Osteocyte (in vitro differentiated cells): ENCODE measurements around the gene ARID5B. TPM values are rescaled to one million over a fixed set of nuclear protein-coding genes. Genes with fewer than 3 reads are reported as not detected.
A peak's percentile ranks its signal among the peaks of the same experiment; 100 is the strongest.
"Not testable (repeated sequence)": the region's sequence is repeated elsewhere in the genome, so short reads cannot be mapped to it uniquely, and the experiment has no call there.

Source experiments
- DNase-seq: peaks from one replicate; pipeline ENCODE4 v3.0.0; 2021; ENCODE audit warnings: mixed read lengths; ENCODE audit not compliant: unreplicated experiment; ENCODE audit errors: extremely low spot score
- H3K27ac Mint-ChIP-seq: one replicate; pipeline ENCODE4 v1.8.0; 2021; ENCODE audit warnings: mild to moderate bottlenecking, mixed read lengths; ENCODE audit not compliant: unreplicated experiment
- H3K27me3 Mint-ChIP-seq: one replicate; pipeline ENCODE4 v1.8.0; 2021; ENCODE audit warnings: mixed read lengths; ENCODE audit not compliant: unreplicated experiment
- H3K36me3 Mint-ChIP-seq: one replicate; pipeline ENCODE4 v1.8.0; 2021; ENCODE audit warnings: mixed read lengths; ENCODE audit not compliant: unreplicated experiment
- H3K4me1 Mint-ChIP-seq: one replicate; pipeline ENCODE4 v1.8.0; 2021; ENCODE audit warnings: mixed read lengths; ENCODE audit not compliant: unreplicated experiment
- H3K4me3 Mint-ChIP-seq: one replicate; pipeline ENCODE4 v1.8.0; 2021; ENCODE audit warnings: mild to moderate bottlenecking, moderate library complexity, mixed read lengths; ENCODE audit not compliant: unreplicated experiment
- H3K9me3 Mint-ChIP-seq: one replicate; pipeline ENCODE4 v1.8.0; 2021; ENCODE audit warnings: mixed read lengths; ENCODE audit not compliant: unreplicated experiment
- total RNA-seq: library from RNA; stranded (reverse); gene quantifications from 2 replicates; pipeline ENCODE4 v1.2.1, GENCODE V29; 2021
- TF ChIP-seq, protein P1 (sequence below): fragments of 200-600 bp; sonication (generic); IDR thresholded peaks from 2 replicates; pipeline ENCODE4 v1.5.0; 2021; ENCODE audit warnings: antibody characterized with exemption, mild to moderate bottlenecking, moderate library complexity

The ARID5B gene
- total RNA-seq, 1 donor from 2014 or later, result 89.4 TPM

DNA sequence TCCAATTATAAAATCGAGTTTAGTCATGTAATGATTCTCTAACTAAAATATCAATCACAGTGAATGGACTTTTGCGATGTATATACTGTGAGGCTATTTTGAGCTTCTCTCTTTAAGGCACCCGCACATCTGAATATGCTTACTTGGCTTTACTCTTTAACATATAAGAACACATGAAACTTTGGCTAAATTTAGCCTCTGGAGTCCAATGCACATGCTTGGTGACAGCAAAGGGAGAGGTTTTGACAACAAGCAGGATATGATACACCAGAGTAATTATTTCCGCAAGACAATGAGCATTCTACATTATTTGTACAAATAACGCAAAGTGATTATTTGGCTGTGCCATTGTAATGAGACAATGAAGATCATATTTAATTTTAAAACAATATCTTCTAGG, 72.4 kb downstream of the ARID5B start:
- DNase-seq, result no peak
- Mint-ChIP-seq H3K27ac (peak overlapping the region; percentile 91), H3K27me3 (no peaks in the 10 kb centered on the region)

DNA sequence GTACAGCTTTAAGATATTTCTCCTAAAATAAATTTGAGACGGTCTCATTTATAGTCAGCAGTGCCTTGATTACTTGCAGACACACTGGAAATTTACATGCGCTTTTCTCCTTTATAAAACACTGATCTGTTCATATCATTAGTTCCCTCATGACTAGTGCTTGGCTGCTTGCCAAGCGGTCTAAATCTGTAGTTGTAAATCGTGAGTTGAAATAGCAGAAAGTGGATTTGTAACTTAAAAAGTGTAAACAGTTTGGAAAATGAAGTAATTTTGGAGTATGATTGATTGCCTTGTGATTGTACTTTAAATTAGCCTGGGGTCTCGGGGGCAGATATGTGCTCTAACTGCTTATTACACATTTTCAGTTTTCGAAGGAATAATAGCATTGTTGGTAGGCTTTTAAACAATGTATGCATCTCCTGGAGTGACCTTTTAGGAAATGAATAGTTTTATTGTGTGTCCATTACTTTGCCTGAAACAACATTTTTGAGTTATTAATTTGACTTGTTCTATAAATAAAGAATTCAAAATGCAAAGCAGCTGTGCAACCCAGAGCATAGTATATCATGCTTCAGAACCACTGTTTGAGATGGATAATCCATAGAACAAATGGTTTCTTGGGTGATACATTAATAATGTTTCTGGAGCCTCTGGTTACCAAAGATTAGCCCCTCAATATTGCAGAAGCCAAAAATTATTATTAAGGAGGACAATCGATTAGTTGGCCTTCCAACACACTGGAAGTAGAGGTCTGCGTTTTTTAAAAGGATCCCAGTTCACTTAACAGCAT, 73.3 kb downstream of the ARID5B start:
- TF ChIP-seq, protein P1, sequence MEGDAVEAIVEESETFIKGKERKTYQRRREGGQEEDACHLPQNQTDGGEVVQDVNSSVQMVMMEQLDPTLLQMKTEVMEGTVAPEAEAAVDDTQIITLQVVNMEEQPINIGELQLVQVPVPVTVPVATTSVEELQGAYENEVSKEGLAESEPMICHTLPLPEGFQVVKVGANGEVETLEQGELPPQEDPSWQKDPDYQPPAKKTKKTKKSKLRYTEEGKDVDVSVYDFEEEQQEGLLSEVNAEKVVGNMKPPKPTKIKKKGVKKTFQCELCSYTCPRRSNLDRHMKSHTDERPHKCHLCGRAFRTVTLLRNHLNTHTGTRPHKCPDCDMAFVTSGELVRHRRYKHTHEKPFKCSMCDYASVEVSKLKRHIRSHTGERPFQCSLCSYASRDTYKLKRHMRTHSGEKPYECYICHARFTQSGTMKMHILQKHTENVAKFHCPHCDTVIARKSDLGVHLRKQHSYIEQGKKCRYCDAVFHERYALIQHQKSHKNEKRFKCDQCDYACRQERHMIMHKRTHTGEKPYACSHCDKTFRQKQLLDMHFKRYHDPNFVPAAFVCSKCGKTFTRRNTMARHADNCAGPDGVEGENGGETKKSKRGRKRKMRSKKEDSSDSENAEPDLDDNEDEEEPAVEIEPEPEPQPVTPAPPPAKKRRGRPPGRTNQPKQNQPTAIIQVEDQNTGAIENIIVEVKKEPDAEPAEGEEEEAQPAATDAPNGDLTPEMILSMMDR, result no peak
- H3K27me3 Mint-ChIP-seq, result no peaks in the 10 kb centered on the region
- H3K4me1 Mint-ChIP-seq, result peaks cover 60% of the 10 kb centered on the region
- DNase-seq, result no peak
- H3K36me3 Mint-ChIP-seq, result peaks cover 3% of the 10 kb centered on the region
- H3K27ac Mint-ChIP-seq, result peak overlapping the region; percentile 91
- peak overlapping the region; percentile 46 for H3K4me3 Mint-ChIP-seq
- H3K9me3 Mint-ChIP-seq, result no peaks in the 10 kb centered on the region

More for the DNA sequence above, 72.4 kb downstream of the ARID5B start:
- TF ChIP-seq, protein P1, result no peak
- Mint-ChIP-seq H3K4me1 (peaks cover 69% of the 10 kb centered on the region), H3K9me3 (no peaks in the 10 kb centered on the region), H3K36me3 (peaks cover 7% of the 10 kb centered on the region), H3K4me3 (no peak overlapping the region)

DNA sequence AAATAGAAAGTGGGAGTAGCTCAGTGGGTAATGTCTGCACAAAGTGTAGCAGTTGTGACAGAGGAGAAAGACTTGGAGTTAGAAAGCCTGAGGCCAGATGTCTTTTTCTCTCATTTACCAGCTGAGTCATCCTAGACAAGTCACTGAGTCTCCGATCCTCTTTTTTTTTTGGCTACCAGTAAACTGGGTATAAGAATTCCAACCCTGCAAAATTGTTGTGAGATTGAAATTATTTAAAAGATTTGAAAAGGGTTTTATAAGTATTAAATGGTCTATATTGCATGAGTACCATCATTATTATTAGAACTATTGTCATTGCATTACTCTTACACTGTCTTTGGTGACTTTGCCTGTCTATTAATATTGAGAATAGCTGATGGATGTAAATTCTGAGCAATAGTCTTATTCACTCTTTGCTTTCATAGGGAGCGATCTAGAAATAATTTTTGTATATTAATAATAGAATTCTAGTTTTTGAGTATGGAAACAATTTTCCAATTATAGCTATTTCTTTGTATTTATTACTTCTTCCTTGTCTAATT, 74.0 kb downstream of the ARID5B start:
- peak overlapping the region; percentile 91 for H3K27ac Mint-ChIP-seq
- TF ChIP-seq, protein P1, result no peak
- H3K27me3 Mint-ChIP-seq, result no peaks in the 10 kb centered on the region
- peaks cover 3% of the 10 kb centered on the region for H3K36me3 Mint-ChIP-seq
- peak overlapping the region; percentile 46 for H3K4me3 Mint-ChIP-seq
- DNase-seq, result no peak
- peaks cover 53% of the 10 kb centered on the region for H3K4me1 Mint-ChIP-seq
- no peaks in the 10 kb centered on the region for H3K9me3 Mint-ChIP-seq

DNA sequence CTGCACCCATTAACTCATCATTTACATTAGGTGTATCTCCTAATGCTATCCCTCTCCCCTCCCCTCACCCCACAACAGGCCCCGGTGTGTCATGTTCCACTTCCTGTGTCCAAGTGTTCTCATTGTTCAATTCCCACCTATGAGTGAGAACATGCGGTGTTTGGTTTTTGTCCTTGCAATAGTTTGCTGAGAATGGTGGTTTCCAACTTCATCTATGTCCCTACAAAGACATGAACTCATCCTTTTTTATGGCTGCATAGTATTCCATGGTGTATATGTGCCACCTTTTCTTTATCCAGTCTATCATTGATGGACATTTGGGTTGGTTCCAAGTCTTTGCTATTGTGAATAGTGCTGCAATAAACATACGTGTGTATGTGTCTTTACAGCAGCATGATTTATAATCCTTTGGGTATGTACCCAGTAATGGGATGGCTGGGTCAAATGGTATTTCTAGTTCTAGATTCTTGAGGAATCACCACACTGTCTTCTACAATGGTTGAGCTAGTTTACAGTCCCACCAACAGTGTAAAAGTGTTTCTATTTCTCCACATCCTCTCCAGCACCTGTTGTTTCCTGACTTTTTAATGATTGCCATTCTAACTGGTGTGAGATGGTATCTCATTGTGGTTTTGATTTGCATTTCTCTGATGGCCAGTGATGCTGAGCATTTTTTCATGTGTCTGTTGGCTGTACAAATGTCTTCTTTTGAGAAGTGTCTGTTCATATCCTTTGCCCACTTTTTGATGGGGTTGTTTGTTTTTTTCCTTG, 75.6 kb downstream of the ARID5B start:
- H3K36me3 Mint-ChIP-seq, H3K9me3 Mint-ChIP-seq, H3K4me3 Mint-ChIP-seq, DNase-seq, H3K27me3 Mint-ChIP-seq, H3K27ac Mint-ChIP-seq: not testable (repeated sequence)
- peaks cover 37% of the 10 kb centered on the region for H3K4me1 Mint-ChIP-seq

DNA sequence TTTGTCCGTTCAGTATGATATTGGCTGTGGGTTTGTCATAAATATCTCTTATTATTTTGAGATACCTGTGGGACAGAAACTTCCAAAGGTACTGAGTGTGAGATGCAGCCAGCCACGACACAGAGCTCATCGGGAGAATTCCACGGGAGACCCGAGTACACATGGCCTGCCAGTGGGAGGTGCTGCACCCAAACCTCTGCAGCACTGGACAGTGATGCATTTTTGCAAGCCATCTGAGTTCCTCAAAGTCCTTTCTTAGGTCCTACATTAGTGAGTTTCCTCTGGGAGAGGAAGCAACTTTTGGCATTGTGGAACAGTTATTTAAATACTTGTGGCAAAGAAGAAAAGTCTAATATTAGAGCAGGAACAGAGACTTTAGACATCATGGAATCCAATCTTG, 77.5 kb downstream of the ARID5B start:
- DNase-seq, result no peak
- H3K9me3 Mint-ChIP-seq, result no peaks in the 10 kb centered on the region
- no peak overlapping the region for H3K27ac Mint-ChIP-seq
- no peak overlapping the region for H3K4me3 Mint-ChIP-seq
- H3K4me1 Mint-ChIP-seq, result peaks cover 27% of the 10 kb centered on the region
- H3K36me3 Mint-ChIP-seq, result peaks cover 13% of the 10 kb centered on the region
- TF ChIP-seq, protein P1, result no peak
- no peaks in the 10 kb centered on the region for H3K27me3 Mint-ChIP-seq
